ENCODE data around the gene SFT2D1. TPM values are rescaled to one million over a fixed set of nuclear protein-coding genes. Genes with fewer than 3 reads are reported as not detected.
"Not testable (repeated sequence)": the region's sequence is repeated elsewhere in the genome, so short reads cannot be mapped to it uniquely, and the experiment has no call there.

SFT2D1 gene
- total and polyA plus RNA-seq, 5 donors, result 23.6 to 45.8 (median 24.9) TPM

DNA sequence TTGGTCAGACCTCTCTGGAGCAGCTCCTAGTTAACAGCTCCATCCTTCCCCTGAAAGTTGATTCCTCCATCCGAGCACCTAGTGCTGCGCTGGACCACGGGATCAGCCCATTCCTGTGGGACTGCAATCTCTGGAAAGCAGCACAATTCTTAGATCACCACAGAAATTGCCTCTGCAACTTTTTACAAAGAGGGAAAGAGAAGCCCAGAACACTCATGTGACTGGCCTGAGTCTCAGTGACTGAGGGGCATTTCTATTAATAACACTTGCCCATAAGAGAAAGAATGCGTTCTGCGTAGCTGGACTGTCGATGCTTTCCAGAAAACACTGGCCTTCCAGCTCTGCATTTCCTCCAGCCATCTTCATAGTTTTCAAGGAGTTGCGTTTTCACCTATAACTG, 22.1 kb upstream of the SFT2D1 start:
- Histone ChIP-seq H3K4me3 (ENCODE audit: low read length) (no peak overlapping the region), H3K4me1 (ENCODE audit: control insufficient read depth, insufficient read depth, low read length) (peaks cover 5% of the 10 kb centered on the region), H3K9me3 (ENCODE audit: control insufficient read depth, low read length) (no peaks in the 10 kb centered on the region), H3K27ac (ENCODE audit: low read length) (peak overlapping the region; percentile 91), H3K27me3 (ENCODE audit: control insufficient read depth, insufficient read depth) (no peaks in the 10 kb centered on the region)
- intact Hi-C loops (cut with DNase I), result no loop called here
- 44% methylated on average over 7 of the region's 7 CpGs for WGBS
- DNase-seq (no peak), ATAC-seq (peak in 1 of 2 donors; percentile 80)

DNA sequence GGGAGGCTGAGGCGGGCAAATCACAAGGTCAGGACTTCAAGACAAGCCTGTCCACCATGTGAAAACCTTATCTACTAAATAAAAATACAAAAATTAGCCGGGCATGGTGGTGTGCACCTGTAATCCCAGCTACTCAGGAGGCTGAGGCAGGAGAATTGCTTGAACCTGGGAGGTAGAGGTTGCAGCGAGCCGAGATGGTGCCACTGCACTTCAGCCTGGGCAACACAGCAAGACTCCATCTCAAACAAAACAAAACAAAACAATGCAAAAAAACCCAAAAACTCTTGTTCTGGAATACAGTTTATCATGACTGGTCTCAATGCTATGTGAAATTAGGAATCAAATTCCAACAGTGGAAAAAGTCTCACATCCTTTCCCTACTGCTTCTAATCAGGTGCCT, 20.1 kb upstream of the SFT2D1 start:
- H3K27ac ChIP-seq (ENCODE audit: low read length); H3K4me1 ChIP-seq (ENCODE audit: control insufficient read depth, insufficient read depth, low read length); ATAC-seq; H3K4me3 ChIP-seq (ENCODE audit: low read length); H3K9me3 ChIP-seq (ENCODE audit: control insufficient read depth, low read length); H3K27me3 ChIP-seq (ENCODE audit: control insufficient read depth, insufficient read depth); DNase-seq; intact Hi-C loops (cut with DNase I): not testable (repeated sequence)
- 98% methylated on average over 4 of the region's 4 CpGs for WGBS

DNA sequence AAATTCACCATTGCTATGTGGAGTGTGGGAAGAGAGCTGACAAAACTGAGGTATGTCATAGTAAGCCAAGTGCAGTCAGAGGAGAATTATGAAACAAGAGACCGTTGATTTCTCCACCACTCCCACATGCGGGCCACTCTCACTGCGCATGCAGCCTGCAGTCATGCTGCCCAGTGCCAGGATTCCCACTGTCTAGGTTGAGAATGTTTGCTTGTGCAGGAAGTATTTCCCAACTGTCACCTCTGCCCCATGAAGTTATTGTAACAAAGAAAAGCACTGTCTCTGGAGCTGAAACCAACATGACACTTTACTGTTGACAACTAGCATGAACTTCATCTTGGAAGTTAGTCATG, 18.7 kb upstream of the SFT2D1 start:
- Histone ChIP-seq H3K27me3 (ENCODE audit: control insufficient read depth, insufficient read depth) (no peaks in the 10 kb centered on the region), H3K4me1 (ENCODE audit: control insufficient read depth, insufficient read depth, low read length) (peaks cover 5% of the 10 kb centered on the region), H3K9me3 (ENCODE audit: control insufficient read depth, low read length) (no peaks in the 10 kb centered on the region), H3K4me3 (ENCODE audit: low read length) (no peak overlapping the region), H3K27ac (ENCODE audit: low read length) (no peak overlapping the region)
- intact Hi-C loops (cut with DNase I), result no loop called here
- WGBS, result 71% methylated on average over 3 of the region's 3 CpGs
- DNase-seq (peak; percentile 23 to 75 (median 42)), ATAC-seq (peak; percentile 52 to 63)

DNA sequence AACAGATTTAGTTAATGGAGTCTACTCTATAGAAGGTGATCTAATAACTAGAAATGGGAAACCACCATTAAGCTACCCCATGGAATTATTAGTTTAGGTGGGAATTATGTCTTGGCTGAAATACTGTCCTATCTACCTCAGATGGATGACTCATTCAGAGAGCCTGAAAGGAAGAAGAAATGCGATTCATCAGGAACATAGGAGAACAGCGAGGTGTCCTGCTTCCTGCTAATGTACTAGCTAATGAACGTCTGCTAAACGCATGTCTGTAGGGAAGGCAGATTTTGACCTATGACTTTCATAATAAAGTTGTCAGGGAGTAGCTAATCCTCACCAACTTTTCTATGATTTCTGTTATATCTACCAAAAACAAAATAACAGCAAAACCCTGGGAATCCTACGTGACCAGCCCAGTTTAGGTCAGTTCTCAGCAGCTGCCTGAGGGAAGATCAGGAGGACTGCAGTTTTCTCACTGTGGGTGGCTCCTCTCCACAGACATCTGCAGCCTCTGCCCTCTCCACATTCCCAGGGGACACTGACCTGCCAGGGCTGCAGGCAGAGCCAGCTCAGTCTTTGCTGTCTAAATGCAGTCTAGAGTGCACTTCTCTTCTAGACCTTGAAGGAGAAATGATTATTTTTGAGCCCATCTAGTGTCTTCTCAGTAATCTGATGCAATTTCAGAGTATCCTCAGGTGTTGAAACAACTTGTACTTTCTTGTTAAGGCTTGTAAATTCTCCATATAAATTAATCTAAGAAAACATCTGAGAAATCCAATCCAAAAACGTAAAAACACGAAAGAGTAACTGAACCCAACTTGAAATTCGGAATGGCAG, 18.1 kb upstream of the SFT2D1 start:
- WGBS, result 67% methylated on average over 8 of the region's 8 CpGs
- ATAC-seq, result peak; percentile 43 to 50
- Histone ChIP-seq H3K9me3 (ENCODE audit: control insufficient read depth, low read length) (no peaks in the 10 kb centered on the region), H3K4me3 (ENCODE audit: low read length) (no peak overlapping the region), H3K27ac (ENCODE audit: low read length) (peak overlapping the region; percentile 90), H3K27me3 (ENCODE audit: control insufficient read depth, insufficient read depth) (no peaks in the 10 kb centered on the region), H3K4me1 (ENCODE audit: control insufficient read depth, insufficient read depth, low read length) (peaks cover 2% of the 10 kb centered on the region)
- DNase-seq, result peak in 1 of 3 donors; percentile 51
- intact Hi-C loops (cut with DNase I), result no loop called here

DNA sequence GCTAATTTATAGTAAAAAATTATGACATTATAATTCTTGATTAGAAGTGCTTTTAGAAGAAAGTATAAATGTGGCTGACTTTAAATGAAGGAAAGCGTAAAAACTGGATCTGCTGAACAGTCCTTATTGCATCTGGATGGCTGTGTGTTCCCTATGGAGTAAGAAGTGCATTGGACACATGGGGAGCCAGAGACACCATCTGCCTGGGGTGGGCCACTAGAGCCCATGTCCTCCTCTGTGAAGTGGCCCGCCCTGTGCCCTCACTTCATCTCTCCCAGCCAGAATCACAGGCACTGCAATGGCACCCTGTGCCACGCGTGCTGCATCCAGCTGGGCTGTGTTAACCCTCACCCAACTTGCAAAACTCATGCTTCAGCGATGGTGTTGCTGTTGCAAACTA, 13.2 kb upstream of the SFT2D1 start:
- no peak for ATAC-seq
- intact Hi-C loops (cut with DNase I), result no loop called here
- H3K4me1 ChIP-seq (ENCODE audit: control insufficient read depth, insufficient read depth, low read length), result peaks cover 1% of the 10 kb centered on the region
- no peak overlapping the region for H3K27ac ChIP-seq (ENCODE audit: low read length)
- no peaks in the 10 kb centered on the region for H3K27me3 ChIP-seq (ENCODE audit: control insufficient read depth, insufficient read depth)
- H3K9me3 ChIP-seq (ENCODE audit: control insufficient read depth, low read length), result no peaks in the 10 kb centered on the region
- H3K4me3 ChIP-seq (ENCODE audit: low read length), result no peak overlapping the region
- no peak for DNase-seq
- 73% methylated on average over 5 of the region's 5 CpGs for WGBS

DNA sequence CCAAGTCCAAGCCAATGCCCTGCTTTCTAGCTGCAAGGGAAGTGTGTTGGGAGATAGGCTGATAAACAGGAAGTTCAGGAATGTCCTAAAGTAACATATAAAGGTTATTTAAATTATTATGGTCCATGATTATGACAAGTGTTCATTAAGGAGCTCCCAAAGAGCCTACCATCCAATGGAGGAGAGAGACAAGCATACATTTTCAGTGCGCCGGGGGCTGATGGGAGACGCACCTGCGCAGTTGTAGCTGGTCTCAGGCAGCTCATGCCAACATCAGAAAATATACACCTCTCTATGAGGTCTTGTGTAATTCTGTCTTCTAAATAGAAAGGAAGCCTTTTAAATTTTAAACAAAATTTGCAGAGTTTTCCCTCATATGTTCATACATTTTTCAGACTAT, 12.6 kb upstream of the SFT2D1 start:
- H3K27ac ChIP-seq (ENCODE audit: low read length), result no peak overlapping the region
- WGBS, result 98% methylated on average over 4 of the region's 4 CpGs
- no peak for ATAC-seq
- H3K9me3 ChIP-seq (ENCODE audit: control insufficient read depth, low read length), result no peaks in the 10 kb centered on the region
- H3K27me3 ChIP-seq (ENCODE audit: control insufficient read depth, insufficient read depth), result no peaks in the 10 kb centered on the region
- intact Hi-C loops (cut with DNase I), result no loop called here
- H3K4me3 ChIP-seq (ENCODE audit: low read length), result no peak overlapping the region
- no peak for DNase-seq
- no peaks in the 10 kb centered on the region for H3K4me1 ChIP-seq (ENCODE audit: control insufficient read depth, insufficient read depth, low read length)

DNA sequence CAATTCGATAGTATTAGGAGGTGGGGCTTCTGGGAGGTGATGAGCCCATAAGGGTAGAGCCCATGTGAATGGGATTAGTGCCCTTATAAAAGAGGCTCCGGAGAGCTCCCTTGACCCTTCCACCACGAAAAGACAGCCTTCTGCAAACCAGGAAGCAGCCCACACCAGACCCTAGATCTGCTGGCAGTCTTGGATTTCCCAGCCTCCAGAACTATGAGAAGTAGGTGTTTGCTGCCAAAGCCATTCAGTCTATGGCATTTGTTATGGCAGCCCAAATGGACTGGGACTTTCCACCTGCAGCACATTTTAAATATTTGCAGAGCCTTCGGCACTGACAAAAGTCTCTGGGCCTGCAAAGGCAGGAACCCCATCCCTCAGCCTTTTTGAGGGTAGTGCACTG, 11.8 kb upstream of the SFT2D1 start:
- Histone ChIP-seq H3K27ac (ENCODE audit: low read length) (no peak overlapping the region), H3K27me3 (ENCODE audit: control insufficient read depth, insufficient read depth) (no peaks in the 10 kb centered on the region), H3K4me3 (ENCODE audit: low read length) (no peak overlapping the region), H3K4me1 (ENCODE audit: control insufficient read depth, insufficient read depth, low read length) (no peaks in the 10 kb centered on the region), H3K9me3 (ENCODE audit: control insufficient read depth, low read length) (no peaks in the 10 kb centered on the region)
- intact Hi-C loops (cut with DNase I), result no loop called here
- WGBS, result 82% methylated on average over 4 of the region's 4 CpGs
- no peak for DNase-seq
- no peak for ATAC-seq

DNA sequence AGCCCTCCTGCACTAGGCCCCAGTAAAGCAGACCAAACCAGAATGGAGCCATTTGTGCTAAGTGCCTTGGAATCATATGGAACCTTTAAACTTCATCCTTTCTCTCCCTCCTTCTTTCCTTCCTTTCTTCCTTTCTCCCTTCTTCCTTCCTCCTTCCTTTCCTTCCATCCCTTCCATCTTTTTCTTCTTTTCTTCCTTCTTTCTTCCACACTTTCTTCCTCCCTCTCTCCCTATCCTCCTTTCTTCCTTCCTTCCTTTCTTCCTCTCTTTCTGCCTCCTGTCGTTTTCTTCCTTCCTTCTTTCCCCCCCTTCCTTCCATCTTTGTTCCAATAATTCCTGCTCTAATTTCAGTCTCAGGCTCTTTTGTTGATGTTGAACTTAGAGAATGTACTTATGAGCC, 11.2 kb upstream of the SFT2D1 start:
- ATAC-seq (no peak), DNase-seq (no peak)
- no peaks in the 10 kb centered on the region for H3K4me1 ChIP-seq (ENCODE audit: control insufficient read depth, insufficient read depth, low read length)
- H3K4me3 ChIP-seq (ENCODE audit: low read length), result no peak overlapping the region
- WGBS, result 65% methylated on average over 1 of the region's 1 CpG
- H3K9me3 ChIP-seq (ENCODE audit: control insufficient read depth, low read length), result no peaks in the 10 kb centered on the region
- no peak overlapping the region for H3K27ac ChIP-seq (ENCODE audit: low read length)
- H3K27me3 ChIP-seq (ENCODE audit: control insufficient read depth, insufficient read depth), result no peaks in the 10 kb centered on the region
- intact Hi-C loops (cut with DNase I), result no loop called here

DNA sequence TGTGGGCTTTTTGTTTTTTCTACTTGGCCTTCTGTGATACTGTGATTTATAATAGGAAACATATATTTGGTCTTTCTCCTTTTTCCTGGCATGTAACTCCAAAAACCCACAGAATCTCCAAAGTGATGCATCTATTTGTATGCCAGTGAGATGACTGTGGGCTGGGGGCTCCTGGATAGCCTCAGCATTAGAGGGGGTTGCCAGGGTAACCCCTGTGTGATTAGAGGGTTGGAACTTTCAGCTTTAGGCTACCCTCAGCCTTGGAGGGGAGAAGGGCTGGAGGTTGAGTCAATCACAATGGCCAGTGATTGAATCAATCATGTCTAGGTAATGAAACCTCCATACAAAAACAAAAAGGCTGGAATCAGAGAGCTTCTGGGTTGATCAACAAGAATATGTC, 10.6 kb upstream of the SFT2D1 start:
- Histone ChIP-seq H3K9me3 (ENCODE audit: control insufficient read depth, low read length) (no peaks in the 10 kb centered on the region), H3K4me1 (ENCODE audit: control insufficient read depth, insufficient read depth, low read length) (no peaks in the 10 kb centered on the region), H3K27me3 (ENCODE audit: control insufficient read depth, insufficient read depth) (no peaks in the 10 kb centered on the region), H3K4me3 (ENCODE audit: low read length) (no peak overlapping the region), H3K27ac (ENCODE audit: low read length) (no peak overlapping the region)
- no peak for DNase-seq
- ATAC-seq, result no peak
- intact Hi-C loops (cut with DNase I), result no loop called here

DNA sequence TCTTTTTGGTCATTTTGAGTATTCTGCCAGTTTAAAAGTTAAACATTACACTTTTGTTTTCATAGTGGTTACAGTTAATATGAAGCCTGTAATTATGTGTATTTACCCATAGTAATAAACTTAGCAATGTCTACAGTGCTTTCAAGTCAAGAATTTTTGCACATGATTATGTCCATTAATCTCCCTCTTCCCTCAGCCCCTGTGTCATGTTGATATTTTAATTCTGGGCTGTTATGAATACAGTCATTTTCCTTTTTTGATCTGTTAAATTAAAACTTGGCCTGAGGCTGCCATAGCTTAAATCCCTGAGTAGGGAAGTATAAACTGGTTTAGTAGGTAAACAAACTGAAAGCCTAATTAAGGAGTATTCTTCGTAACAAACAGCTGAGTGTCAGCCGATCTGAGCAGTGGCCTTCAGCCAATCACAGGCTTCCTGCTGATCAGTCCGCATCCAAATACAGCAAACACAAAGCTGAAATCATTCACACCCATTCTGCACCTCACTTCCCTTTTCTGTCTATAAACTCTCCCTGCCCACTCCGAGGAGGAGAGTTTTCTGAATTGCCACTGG, 9.5 kb upstream of the SFT2D1 start:
- WGBS, result 14% methylated on average over 4 of the region's 4 CpGs

DNA sequence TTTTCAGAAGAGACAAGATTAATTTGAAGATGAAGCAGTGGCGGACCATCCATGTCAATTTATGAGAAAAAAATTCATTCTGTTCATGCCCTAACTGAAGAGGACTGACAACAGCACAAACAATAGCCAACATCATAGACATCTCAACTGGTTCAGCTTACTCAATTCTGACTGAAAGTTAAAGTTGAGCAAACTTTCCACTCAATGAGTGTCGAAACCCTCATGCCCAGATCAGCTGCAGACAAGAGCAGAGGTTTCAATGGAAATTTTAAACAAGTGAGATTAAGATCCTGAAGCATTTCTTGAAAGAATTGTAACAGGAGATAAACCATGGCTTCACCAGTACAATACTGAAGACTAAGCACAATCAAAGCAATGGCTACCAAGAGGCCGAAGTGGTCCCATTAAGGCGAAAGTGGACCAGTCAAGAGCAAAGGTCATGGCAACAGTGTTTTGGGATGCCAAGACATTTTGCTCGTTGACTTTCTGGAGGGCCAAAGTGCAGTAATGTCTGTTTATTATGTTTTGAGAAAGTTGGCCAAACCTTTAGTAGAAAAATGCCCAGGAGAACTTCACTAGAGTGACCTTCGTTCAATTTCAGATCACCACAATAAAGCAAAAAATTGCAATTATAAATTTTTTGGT, 6.1 kb upstream of the SFT2D1 start:
- no peak for DNase-seq
- 82% methylated on average over 6 of the region's 6 CpGs for WGBS
- Histone ChIP-seq H3K27me3 (ENCODE audit: control insufficient read depth, insufficient read depth) (no peaks in the 10 kb centered on the region), H3K4me1 (ENCODE audit: control insufficient read depth, insufficient read depth, low read length) (no peaks in the 10 kb centered on the region), H3K4me3 (ENCODE audit: low read length) (no peak overlapping the region), H3K9me3 (ENCODE audit: control insufficient read depth, low read length) (no peaks in the 10 kb centered on the region), H3K27ac (ENCODE audit: low read length) (no peak overlapping the region)
- ATAC-seq, result no peak
- intact Hi-C loops (cut with DNase I), result no loop called here

More for the DNA sequence above, 9.5 kb upstream of the SFT2D1 start:
- ATAC-seq (peak; percentile 62 to 64), DNase-seq (peak in 1 of 3 donors; percentile 47)
- Histone ChIP-seq H3K4me1 (ENCODE audit: control insufficient read depth, insufficient read depth, low read length) (no peaks in the 10 kb centered on the region), H3K9me3 (ENCODE audit: control insufficient read depth, low read length) (no peaks in the 10 kb centered on the region), H3K4me3 (ENCODE audit: low read length) (no peak overlapping the region), H3K27ac (ENCODE audit: low read length) (no peak overlapping the region), H3K27me3 (ENCODE audit: control insufficient read depth, insufficient read depth) (no peaks in the 10 kb centered on the region)
- intact Hi-C loops (cut with DNase I), result no loop called here

All from right cardiac atrium (tissue), 5 donors.